ENCODE results near the gene FRMD8.
"Not testable (repeated sequence)": the region's sequence is repeated elsewhere in the genome, so short reads cannot be mapped to it uniquely, and the experiment has no call there.

FRMD8 gene

GRCh38 chr11:65437436-65438227 lies 51.2 kb downstream of the FRMD8 start:
- no peak for DNase-seq

DNA sequence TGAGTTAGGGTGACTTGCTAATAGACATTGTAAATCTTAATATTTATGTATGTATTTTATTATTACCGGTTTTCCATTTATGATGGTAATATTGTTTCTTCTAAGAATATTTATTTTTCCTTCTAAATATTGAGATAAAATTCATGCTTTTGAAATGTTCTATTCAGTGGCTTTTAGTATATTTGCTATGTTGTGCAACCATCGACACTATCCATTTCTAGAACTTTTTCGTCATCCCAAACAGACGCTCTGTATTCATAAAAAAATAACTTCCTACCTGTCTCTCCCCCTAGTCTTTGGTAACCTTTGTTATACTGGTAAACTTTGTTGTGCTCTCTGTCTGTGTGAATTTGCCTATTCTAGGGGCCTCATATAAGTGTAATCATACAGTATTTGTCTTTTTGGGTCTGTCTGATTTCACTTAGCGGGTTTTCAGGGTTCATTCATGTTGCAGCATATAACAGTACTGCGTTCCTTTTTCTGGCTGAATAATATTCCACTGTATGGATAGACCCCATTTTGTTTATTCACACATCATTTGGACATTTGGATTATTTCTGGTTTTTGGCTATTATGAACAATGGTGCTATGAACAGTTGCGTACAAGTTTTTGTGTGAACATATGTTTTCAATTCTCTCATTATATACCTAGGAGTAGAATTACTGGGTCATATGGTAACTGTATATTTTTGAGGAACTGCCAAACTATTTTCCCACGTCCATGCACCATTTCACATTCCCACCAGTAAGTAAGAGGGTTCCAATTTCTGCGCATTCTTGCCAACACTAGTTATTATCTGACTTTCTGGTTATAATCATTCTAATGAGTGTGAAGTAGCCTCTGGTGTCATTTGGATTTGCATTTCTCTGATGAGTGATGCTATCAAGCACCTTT lies 52.1 kb downstream of the FRMD8 start:
- DNase-seq, result no peak

GRCh38 chr11:65439331-65440181 lies 53.1 kb downstream of the FRMD8 start:
- DNase-seq, result peak; percentile 27

GRCh38 chr11:65440831-65441499 lies 54.5 kb downstream of the FRMD8 start:
- DNase-seq, result peak; percentile 22

- DNase-seq, result no peak
Observed at GRCh38 chr11:65442842-65443331, 56.5 kb downstream of the FRMD8 start.

DNA sequence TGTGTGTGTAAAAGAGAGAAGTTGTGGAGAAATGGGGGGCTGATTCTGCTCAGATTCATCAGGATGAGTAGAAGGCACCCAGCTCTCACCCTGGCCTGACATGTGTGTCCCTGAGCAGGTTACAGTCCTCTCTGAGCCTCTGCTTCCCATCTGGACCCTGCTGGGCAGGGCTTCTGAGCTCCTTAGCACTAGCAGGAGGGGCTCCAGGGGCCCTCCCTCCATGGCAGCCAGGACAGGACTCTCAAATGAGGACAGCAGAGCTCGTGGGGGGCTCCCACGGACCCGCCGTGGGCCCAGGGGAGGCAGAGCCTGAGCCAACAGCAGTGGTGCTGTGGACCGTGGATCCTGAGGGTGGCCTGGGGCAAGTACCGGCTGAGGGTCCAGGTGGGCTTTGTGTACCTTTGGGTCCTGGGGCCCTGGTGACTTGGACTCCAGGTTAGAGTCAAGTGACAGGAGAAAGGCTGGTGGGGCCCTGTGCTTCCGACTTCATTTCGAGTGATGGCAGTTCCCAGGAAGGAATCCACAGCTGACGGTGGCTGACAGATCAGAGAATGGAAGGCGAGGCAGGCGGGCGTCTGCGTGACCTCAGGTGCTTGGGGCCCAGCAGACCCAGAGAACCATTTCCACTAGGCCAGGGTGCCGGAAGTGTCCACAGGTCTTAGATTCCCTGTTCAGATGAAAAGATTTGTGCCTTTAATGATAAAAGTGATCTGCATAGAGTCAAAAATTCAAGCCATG lies 58.0 kb downstream of the FRMD8 start:
- DNase-seq, result no peak

DNA sequence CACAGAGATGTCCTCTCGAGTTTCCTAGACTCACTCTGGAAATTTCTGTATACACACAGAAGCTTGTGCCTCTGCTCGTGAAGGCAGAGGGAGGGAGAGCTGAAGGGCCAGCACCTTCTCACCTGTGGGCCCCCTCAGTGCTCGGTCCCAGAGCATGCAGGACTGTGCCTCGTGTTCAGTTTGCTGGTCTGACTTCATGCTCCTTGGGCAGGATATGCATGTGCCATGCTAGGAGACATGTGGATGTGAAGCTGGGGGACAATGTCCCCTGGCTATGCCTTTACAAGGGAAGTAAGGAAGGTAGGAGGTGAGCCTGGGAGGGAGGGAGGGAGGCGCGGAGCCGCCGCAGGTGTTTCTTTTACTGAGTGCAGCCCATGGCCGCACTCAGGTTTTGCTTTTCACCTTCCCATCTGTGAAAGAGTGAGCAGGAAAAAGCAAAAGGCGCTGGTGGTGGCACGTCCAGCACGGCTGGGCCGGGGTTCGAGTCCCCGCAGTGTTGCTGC lies 58.7 kb downstream of the FRMD8 start:
- no peak for DNase-seq

- DNase-seq, result no peak
Observed at GRCh38 chr11:65445604-65446445, 59.4 kb downstream of the FRMD8 start.

GRCh38 chr11:65446446-65447277 lies 60.2 kb downstream of the FRMD8 start:
- DNase-seq, result no peak

- no peak for DNase-seq
Observed at GRCh38 chr11:65448074-65448417, 61.6 kb downstream of the FRMD8 start.

- DNase-seq, result no peak
Observed at GRCh38 chr11:65448418-65449105, 62.1 kb downstream of the FRMD8 start.

GRCh38 chr11:65451301-65451700 lies 64.9 kb downstream of the FRMD8 start:
- DNase-seq, result not testable (repeated sequence)

DNA sequence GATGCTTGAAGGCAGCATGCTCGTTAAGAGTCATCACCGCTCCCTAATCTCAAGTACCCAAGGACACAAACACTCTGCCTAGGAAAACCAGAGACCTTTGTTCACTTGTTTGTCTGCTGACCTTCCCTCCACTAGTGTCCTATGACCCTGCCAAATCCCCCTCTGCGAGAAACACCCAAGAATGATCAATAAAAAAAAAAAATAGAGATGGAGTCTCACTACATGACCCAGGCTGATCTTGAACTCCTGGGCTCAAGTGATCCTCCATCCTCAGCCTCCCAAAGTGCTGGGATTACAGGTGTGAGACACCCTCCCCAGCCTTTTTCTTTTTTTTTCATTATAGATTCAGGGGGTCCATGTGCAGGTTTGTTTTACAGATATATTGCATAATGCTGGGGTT lies 65.8 kb downstream of the FRMD8 start:
- DNase-seq, result not testable (repeated sequence)

DNA sequence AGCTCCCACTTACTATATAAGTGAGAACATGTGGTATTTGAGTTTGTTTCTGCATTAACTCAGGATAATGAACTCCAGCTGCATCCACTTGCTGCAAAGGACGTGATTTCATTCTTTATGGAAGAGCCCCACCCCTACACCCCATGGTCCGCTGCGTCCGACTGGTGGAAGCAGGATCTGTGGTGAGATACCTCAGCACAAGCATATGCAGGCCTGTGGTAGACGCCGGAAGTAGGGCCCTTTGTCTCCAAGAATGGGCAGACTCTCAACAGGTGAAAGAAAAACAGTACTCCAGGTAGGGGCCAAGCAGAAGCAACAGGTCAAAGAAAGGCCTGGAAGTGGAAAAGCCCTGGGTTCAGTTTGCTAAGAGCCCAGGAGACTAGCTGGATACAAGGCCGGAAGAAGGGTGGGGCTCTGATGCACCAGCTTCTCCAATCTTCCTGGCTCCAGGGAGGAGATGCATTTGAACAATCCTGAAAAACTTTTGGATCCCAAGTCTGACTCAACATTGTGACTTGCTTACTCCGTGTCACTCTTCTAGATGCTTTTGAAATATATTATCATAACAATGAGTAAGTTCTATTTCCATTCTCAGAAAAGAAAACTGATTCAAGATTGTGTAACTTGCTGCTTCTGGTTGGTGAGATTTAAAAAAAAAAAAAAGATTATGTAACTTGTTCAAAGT lies 66.5 kb downstream of the FRMD8 start:
- DNase-seq, result peak; percentile 14

GRCh38 chr11:65454311-65454695 lies 67.9 kb downstream of the FRMD8 start:
- DNase-seq, result no peak

DNA sequence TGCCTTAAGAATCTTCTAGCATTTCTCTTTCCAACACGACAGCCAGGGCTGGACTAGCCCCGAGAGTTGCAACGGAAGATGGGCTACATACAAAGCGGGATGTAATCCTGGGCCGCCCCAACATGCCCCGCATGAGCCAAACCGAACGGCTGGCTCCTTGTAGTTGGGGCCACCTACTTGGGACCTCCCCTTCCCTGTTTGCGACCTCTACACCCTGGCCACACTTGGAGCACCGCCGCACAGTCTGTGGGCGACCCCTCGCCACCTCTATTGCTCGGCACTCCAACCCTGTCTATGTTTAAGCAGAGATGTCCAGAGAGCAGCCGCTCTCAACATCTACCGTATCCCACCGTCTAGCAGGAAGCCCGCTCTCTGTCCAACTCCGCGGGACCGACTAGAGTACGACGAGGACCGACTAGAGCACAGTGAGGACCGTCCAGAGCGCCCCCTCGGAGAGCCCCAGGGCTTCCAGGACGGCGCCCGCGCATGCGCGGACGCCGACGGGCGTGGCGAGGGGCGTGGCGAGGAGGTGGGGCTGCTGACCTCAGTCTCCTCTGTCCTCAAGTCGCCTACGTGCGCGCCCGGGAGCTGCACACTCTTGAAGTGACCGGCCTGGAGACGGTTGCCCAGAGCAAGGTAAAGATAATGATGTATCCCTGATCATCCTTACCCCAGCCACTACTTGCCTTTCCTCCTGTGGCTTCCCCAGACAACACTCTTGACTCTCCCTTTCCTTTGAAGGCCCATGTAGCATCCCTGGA lies 68.4 kb downstream of the FRMD8 start:
- peak; percentile 93 for DNase-seq

DNA sequence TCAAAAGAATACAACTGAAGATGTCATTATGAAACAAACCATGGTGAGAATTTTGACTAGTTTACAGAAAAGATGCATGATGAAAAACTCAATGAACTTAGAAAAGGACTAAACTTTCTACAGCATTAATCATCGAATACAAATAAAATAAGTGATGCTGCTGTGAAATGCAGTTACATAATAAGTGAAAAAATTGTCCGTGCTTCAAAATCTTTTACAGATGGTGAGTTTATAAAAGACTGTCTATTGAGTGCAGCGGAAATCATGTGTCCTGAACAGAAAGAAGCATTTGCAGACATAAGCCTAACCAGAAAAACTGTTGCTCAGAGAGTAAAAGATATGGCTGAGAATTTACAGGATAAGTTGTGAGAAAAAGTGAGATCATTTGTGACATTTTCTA lies 70.0 kb downstream of the FRMD8 start:
- no peak for DNase-seq

DNA sequence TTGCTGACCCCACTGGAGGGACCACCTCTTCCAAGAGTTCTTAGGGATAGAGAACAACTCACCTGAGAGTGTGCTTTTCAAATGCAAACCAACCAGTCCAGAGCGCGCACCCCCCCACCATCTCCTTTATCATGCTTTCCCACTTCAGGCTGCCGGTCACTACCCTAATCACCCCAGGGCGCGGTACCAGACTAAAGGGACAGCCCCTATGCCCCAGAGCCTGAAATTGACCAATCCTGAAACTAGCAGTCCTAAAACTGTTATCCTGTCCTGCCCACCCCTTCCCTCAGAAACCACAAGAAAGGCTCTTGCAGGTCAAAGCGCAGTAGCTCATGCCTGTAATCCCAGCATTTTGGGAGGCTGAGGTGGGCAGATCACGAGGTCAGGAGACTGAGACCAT lies 73.1 kb downstream of the FRMD8 start:
- DNase-seq, result no peak

Measured in stimulated activated CD8-positive, alpha-beta memory T cell treated with anti-CD3 and anti-CD28 coated beads, Interleukin-4, amount 100 ng/mL, for 48 hours (primary cell).